Erythroblast (primary cell): ENCODE data around the gene ST6GAL1.

Experiments
- GATA1 ChIP-seq: IDR thresholded peaks from 2 replicates; pipeline ENCODE4 v1.6.1; 2011; ENCODE audit warnings: low read depth, mild to moderate bottlenecking, control low read depth, low read length, moderate library complexity
- POLR2A ChIP-seq: IDR thresholded peaks from 2 replicates; pipeline ENCODE4 v1.6.1; 2011; ENCODE audit warnings: mild to moderate bottlenecking, low read length

DNA sequence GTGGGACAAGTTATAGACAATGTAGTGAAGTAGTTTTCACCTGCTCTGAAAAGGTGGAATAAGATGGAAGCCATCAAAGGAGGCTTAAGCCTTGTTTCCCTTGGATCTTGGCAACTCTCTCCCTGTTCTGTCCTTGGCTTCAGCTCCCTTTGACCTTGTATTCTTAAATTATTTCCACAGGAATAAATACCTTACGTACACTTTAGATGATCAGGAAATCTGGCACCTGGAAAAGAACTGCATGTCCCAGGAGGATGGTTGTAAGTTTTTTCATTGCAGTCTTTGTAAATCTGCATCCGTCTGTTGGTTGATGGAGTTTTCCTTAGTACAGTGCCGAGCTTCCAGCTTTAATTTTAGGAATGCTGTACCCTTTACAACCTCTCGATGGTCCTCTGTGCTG, 11.8 kb downstream of the ST6GAL1 start:
- no peak for TF ChIP-seq POLR2A
- TF ChIP-seq GATA1: no peak
